HepG2 (cell line): ENCODE data around the gene MRPL50. TPM values are rescaled to one million over a fixed set of nuclear protein-coding genes. Genes with fewer than 3 reads are reported as not detected.

Experiments used
- AHDC1 ChIP-seq: sonication (generic); formaldehyde crosslinking; IDR thresholded peaks from 2 replicates; pipeline ENCODE4 v1.5.1; 2020; ENCODE audit warnings: mild to moderate bottlenecking, missing genetic modification reagents, borderline replicate concordance
- CBX2 ChIP-seq, 2 experiments: fragments of 200-600 bp in 1 of 2; sonication (generic); formaldehyde crosslinking in 1 of 2; IDR thresholded peaks; 2 replicates each; pipeline versions ENCODE4 v1.7.0 to v1.8.1; 2018 to 2022; ENCODE audit warnings: low read depth in 2 of 2, low read length in 1 of 2, mild to moderate bottlenecking in 1 of 2, missing genetic modification reagents in 1 of 2
- HES4 ChIP-seq: sonication (generic); formaldehyde crosslinking; IDR thresholded peaks from 2 replicates; pipeline ENCODE4 v1.9.0; 2021; ENCODE audit warnings: mild to moderate bottlenecking, missing genetic modification reagents, borderline replicate concordance
- MBNL3 ChIP-seq: fragments of 250-450 bp; sonication (Bioruptor Pico); conservative IDR thresholded peaks from 2 replicates; pipeline ENCODE4 v1.8.0; 2022; ENCODE audit warnings: mild to moderate bottlenecking, inconsistent platforms
- MIXL1 ChIP-seq: IDR thresholded peaks from 2 replicates; pipeline ENCODE4 v1.6.1; 2016
- MTA1 ChIP-seq: sonication (generic); formaldehyde crosslinking; IDR thresholded peaks from 2 replicates; pipeline ENCODE4 v1.4.0; 2020; ENCODE audit warnings: missing genetic modification reagents, mild to moderate bottlenecking, borderline replicate concordance
- SRSF4 ChIP-seq: fragments of 200-400 bp; formaldehyde crosslinking; IDR thresholded peaks from one replicate; pipeline ENCODE4 v1.6.1; 2018; ENCODE audit warnings: mild to moderate bottlenecking, low read depth, low read length, moderate library complexity; ENCODE audit not compliant: poor library complexity, severe bottlenecking
- ZBTB40 ChIP-seq, 2 experiments: fragments of 450-650 bp in 1 of 2; sonication (generic) in 1 of 2; formaldehyde crosslinking in 1 of 2; IDR thresholded peaks; 2 replicates each; pipeline versions ENCODE4 v1.6.1 to v1.8.0; 2016 to 2022; ENCODE audit warnings: antibody characterized with exemption in 1 of 2, mild to moderate bottlenecking in 1 of 2, missing genetic modification reagents in 1 of 2
- ZNF30 ChIP-seq: sonication (generic); formaldehyde crosslinking; IDR thresholded peaks from 2 replicates; pipeline ENCODE4 v1.5.0; 2020; ENCODE audit warnings: mild to moderate bottlenecking, missing genetic modification reagents
- ZNF503 ChIP-seq: sonication (generic); formaldehyde crosslinking; IDR thresholded peaks from 2 replicates; pipeline ENCODE4 v1.4.0; 2020; ENCODE audit warnings: missing genetic modification reagents
- ZNF563 ChIP-seq: sonication (generic); formaldehyde crosslinking; IDR thresholded peaks from 2 replicates; pipeline ENCODE4 v1.8.0; 2022; ENCODE audit warnings: mild to moderate bottlenecking, moderate library complexity, missing genetic modification reagents
- polyA plus RNA-seq, 8 experiments: library from polyadenylated mRNA; depleted of rRNA in 3 of 8; stranded (reverse) in 7 of 8; unstranded in 1 of 8; fragments of >200 nt; fragmentation: Illumina TruSeq in 4 of 8; extraction: Trizol in 4 of 8; gene quantifications; 2 replicates each; pipeline versions ENCODE4 v1.2.1 to v1.2.3, GENCODE V29; 2011 to 2016; ENCODE audit warnings: low read depth in 4 of 8, missing spikeins in 1 of 8, mixed read lengths in 1 of 8; ENCODE audit not compliant: insufficient read depth in 1 of 8
- total RNA-seq, 5 experiments: library from RNA; depleted of rRNA; stranded (reverse); fragments of >200 nt; fragmentation: Illumina TruSeq; extraction: Trizol; gene quantifications; 2 replicates each; pipeline ENCODE4 v1.2.3, GENCODE V29; 2016; ENCODE audit warnings: low read depth in 1 of 5

MRPL50 gene
- total and polyA plus RNA-seq, 2 of the 13 experiments (the other 11 are each of a cell fraction or from before 2014, with no cell fraction given) = 37.1 to 70.0 TPM

- peak; percentile 99 for TF ChIP-seq AHDC1 (CRISPR knock-in tag)
- no peak for TF ChIP-seq ZNF30 (CRISPR knock-in tag)
- TF ChIP-seq MTA1 (CRISPR knock-in tag) = no peak
- no peak for TF ChIP-seq ZBTB40 (IDR thresholded peaks at IDR 0.05)
- no peak; the same call in 1 of the 2 replicates for TF ChIP-seq ZBTB40 (CRISPR knock-in tag; IDR thresholded peaks at IDR 0.05)
- no peak for TF ChIP-seq MBNL3 (CRISPR knock-in tag)
- TF ChIP-seq SRSF4 = no peak
- no peak for TF ChIP-seq CBX2 (IDR thresholded peaks at IDR 0.05; ENCODE audit: low read depth, low read length)
- TF ChIP-seq CBX2 (CRISPR knock-in tag; IDR thresholded peaks at IDR 0.05; ENCODE audit: low read depth) = no peak
- TF ChIP-seq ZNF503 = peak; percentile 79
- no peak for TF ChIP-seq HES4
- TF ChIP-seq ZNF563 (CRISPR knock-in tag) = no peak
- peak; percentile 96 for TF ChIP-seq MIXL1
Observed at GRCh38 chr9:101354143-101354764, 44.2 kb downstream of the MRPL50 start (continued).
